Activated CD8-positive, alpha-beta memory T cell treated with anti-CD3 and anti-CD28 coated beads, Interleukin-2, amount 50 U/mL, for 1 hour (primary cell): ENCODE measurements around the gene AXL.
"Not testable (repeated sequence)": the region's sequence is repeated elsewhere in the genome, so short reads cannot be mapped to it uniquely, and the experiment has no call there.

Experiments used
- DNase-seq: peaks from one replicate; pipeline ENCODE4 v3.0.0-alpha.2; 2020; ENCODE audit errors: extremely low read depth

Gene AXL

DNA sequence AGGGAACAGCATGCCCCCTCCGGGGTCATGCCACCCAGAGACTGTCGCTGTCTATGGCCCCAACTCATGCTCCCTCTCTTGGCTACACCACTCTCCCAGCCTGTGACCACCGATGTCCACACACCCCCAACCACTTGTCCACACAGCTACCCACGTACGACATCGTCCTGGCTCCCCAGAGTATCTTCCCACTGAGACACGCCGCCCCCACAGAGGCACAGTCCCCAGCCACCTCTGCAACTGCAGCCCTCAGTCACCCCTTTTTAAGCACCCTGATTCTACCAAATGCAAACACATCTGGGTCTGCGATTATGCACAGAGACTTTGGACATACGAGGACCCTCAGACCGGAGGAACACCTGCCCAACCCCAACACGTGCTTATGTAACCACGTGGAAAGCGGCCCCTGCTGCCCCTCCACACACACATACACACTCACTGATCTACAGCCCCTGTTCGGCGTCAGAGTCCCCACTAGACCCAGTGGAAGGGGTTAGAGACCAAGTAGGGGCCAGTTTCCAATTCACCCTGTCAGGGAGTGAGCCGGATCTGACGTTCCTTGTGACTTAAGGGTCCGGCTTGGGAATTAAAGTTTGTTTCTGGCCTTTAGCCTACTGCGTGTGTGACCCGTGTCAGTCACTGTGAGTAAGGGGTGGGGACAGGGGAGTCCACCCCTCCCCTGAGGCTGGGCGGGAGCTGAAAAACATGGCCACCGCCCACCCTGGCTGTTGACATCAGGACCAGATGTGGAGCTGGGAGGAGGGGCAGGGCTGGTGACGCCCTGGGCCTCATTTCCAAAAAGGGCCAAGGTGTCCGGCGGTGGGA, 11.9 kb upstream of the AXL start:
- no peak for DNase-seq

DNA sequence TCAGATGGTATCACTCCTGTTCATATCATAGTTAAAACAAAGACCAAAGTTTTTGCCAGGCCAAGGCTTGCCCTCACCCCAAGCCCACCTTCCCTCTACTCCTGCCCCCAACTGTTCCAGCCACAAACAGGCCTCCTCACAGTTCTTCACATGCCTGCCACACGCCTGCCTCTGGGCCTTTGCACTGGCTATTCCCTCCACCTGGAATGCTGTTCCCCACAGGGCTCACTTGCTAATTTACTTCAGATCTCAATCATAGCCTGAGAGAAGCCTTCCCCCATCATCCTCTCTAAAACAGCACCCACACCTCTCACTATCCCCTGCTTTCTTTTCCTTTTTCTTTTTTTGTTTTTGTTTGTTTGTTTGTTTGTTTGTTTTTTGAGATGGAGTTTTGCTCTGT, 4.9 kb upstream of the AXL start:
- no peak for DNase-seq

DNA sequence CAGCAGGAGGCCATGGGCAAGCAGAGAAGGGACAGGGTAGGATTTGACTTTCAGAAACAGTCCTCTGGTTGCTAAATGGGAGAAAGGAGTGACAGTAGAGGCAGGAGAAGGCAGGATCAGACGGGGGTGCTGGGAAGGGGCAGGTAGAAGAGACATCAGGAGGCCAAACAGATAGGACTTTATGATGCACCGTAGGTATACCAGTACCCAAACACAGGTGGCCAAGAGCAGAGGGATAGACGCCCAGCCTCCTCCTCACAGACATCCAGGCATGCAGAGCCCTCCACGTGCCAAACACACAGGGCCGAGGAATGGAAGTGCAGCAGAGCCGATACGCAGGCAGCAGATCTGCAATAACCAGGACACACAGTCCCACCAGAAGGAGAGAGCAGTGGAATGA, 1.3 kb upstream of the AXL start:
- DNase-seq = no peak

DNA sequence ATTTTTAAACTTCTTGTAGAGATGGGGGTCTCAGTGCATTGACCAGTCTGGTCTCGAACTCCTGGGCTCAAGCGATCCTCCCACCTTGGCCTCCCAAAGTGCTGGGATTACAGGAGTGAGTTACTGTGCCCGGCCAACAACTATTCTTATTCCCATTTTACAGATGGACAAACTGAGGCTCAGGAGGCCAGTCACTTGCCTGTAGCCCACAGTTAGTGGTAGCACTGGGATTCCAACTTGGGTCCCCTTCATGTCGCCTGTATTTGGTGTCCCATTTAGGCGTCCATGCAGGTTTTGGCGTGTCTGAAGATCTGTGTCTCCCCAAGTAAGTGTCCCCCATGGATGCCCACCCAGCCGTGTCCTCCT, 791 bp upstream of the AXL start:
- DNase-seq = no peak

DNA sequence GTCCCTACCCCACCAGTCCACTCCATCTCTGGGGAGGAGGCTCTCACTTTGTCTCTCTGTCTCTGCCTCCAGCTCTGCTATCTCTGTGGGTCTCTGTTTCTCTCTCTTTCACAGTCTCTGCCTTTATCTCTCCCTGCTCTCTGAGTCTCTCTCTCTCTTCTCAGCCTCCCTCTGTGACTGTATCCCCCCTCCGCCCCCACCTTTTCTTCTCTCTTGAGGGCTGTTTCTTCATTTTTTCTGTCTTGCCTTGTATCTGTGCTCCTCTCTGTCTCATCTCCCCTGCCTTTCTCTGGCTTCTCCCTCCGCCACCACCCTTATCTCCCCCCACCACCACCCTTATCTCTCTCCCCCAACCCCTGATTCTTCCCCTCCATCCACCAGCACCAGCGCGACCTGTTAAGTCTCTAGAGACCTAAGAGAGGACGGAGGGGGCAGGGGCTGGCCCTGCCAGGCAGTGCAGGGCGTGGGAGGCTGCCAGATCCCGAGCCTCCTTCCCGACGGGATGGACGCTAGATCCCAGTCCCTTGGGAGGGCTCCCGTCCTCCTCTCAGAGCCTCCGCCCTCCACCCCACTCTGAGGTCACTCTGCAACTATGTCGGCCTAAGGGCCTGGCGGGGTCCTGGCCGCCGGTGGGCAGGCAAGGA, 1.0 kb downstream of the AXL start:
- DNase-seq = no peak

DNA sequence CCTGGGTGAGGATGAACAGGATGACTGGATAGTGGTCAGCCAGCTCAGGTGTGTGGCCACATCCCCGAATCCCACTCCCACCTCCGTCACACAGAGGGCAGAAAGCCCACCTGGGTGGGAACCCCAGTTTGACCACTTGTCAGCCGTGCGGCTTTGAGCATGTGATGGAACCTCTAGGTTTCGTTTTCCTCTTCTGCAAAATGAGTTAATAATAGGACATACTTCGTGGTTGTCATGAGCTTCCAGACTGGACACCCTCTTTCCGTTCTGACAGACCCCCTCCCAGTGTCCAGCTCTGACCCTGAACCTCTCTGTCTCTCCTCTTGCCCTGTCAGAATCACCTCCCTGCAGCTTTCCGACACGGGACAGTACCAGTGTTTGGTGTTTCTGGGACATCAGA, 1.8 kb downstream of the AXL start:
- DNase-seq = no peak

DNA sequence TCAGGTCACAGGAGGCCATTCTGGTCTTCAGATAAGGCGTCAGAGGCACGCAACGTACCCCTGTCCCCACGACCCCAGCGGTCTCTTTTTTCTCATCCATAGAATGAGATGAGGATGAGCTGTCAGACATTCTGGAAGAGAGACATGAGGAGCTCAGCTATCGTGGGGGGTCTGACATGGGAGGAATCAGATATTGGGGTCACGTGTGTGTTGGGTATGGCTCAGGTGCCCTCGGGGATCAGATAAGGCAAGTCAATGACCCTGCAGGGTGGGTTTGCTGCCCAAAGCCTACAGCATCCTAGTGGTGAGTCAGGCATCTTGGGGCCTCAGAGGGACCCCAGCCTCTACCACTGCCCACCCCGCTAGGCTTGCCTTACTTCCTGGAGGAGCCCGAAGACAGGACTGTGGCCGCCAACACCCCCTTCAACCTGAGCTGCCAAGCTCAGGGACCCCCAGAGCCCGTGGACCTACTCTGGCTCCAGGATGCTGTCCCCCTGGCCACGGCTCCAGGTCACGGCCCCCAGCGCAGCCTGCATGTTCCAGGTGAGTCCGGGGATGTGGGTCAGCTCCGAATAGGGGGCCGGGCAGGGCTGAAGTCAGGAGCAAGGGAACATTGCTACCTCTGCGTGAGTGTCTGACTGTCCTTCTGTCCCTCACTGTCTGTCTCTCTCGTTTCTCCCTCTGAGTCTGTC, 2.6 kb downstream of the AXL start:
- DNase-seq = no peak

DNA sequence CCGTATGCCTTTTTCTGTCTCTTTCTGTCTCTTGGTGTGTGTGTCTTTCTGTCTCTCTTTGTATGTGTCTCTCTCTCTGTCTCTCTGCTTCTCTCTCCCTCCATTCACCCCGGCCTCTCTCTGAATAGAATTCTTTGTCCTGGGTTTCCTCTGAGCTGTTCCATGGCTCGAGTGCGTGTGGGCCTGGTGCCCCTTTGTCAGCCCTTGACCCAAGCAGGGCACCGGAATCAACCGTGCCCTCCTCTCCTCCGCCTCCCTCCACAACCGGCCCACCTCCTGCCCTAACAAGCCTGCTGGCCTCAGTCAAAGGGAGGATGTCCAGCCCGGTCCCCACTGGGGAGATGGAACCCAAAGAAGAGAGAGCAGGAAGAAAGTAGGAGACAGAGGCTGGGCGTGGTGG, 3.2 kb downstream of the AXL start:
- no peak for DNase-seq

DNA sequence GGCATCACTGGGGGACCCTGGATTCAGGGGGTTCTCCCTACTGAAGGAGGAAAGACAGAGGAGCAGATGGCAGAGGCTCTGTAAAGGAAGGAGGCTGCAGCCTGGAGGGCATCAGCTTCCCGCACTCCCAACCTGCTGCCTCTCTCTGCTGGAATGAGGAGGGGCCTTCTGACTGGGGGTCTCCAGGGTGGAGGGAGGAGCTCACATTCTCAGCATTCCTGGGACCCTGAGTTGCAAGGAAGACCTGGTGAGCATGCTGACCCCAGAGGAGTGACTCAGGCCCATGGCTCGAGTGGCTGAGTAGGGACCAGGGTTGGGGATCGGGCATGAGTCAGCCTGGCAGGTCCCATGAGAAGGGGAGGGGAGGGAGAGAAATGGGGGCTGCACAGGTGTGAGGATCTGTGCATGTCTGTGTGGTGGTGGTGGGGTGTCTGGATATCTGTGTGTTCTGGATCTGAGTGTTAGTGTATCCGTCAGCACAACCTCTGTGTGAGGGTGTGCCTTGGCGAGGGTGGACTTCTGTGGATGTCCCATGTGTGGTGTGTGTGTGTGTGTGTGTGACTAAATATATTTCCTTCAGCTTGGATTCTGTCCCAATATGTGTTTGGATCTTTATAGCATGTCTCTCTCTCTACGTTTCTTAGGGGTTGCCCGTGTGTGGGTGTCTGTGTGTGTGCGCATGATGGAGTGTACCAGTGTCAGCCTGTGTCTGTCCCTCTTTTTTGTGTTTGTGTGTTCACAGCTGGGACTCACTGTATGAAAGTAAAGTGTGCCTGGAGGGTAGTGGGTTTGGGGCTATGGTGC, 4.6 kb downstream of the AXL start:
- DNase-seq = no peak

DNA sequence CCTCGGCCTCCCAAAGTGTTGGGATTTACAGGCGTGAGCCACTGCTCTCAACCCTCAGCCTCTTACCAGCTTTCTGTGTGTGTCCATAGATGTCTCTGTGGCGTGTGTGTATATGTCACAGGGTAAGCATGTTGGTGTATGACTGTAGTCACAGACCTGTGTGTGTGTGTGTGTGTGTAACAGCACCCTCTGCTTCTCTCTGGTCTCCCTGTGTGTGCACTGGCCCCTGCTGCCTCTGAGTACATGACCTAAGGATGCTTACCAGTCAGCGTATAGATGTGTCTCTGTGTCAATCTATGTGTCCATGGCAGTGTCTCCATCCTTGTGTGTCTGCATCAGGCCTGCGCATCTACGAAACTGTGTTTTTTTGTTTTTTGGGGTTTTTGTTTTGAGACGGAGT, 5.6 kb downstream of the AXL start:
- no peak for DNase-seq

DNA sequence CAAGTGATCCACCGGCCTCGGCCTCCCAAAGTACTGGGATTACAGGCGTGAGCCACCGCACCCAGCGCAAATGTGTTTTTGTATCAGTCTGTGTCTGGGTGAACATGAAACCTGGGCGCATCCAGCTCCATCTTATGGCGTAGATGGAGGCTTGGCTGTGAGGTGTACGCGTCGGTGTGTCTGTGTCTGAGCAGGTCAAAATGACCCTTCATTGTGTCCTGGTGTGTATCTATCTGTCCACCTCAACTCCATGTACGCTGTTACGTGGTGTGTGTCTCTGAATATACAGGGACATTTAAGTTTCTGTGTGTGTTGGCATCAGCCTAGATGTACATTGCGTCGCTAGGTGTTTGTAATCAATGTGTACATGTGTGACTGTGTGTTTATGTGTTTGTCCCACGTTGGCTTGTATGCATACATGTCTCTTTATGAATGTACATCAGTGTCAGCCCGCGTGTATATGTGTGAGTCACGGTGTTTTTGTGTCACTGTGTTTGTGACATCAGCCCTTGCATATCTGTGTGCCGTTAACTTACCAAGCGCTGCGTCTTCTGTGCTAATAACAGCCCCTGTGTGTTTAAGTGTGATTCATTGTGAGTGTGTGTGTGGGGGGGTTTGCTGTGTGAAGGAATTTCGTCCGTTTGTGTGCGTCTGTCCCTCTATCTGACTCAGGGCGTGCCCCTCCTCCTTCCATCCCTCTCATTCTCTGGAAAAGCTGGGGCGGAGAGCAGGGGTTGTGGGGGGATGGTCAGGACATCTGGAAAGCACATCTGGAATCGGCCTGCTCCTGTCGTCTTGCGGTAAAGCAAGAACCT, 6.4 kb downstream of the AXL start:
- DNase-seq = no peak

DNA sequence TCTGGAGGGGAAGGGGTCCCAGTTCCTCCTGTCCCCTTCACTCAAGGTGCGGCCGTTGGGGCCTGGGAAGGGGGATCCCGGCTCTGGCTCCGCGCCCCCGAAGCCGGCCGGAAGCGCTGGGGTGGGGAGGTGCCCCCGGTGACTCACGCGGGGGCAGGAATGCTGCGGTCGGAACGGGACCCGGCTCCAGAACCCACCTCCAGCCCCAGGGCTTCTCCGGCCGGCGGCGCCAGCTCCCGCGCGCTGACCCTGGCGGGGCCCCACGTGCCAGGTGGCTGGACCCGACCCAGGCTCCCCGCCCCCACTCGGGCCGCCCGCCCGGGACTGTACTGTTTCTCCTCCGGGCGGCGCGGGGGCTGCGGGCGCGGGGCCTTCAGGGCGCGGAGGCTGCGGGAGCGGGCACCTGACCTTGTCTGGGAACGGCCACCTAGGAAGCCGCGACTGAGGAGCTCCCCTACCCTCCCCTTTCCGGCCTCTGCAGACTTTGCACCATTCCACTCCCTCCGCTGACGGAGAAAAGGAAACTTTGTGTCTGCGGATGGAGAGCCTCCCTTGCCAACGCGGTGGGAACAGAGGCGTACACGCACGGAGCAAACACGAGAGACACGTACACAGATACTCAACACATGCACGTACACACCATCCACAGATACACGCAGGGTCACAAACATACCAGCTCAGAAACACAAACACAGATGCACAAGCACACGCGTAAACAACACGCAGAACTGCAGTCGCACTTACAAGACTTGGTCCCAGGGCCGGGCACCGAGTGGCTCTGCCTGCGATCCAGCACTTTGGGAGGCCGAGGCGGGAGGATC, 7.2 kb downstream of the AXL start:
- DNase-seq = no peak

DNA sequence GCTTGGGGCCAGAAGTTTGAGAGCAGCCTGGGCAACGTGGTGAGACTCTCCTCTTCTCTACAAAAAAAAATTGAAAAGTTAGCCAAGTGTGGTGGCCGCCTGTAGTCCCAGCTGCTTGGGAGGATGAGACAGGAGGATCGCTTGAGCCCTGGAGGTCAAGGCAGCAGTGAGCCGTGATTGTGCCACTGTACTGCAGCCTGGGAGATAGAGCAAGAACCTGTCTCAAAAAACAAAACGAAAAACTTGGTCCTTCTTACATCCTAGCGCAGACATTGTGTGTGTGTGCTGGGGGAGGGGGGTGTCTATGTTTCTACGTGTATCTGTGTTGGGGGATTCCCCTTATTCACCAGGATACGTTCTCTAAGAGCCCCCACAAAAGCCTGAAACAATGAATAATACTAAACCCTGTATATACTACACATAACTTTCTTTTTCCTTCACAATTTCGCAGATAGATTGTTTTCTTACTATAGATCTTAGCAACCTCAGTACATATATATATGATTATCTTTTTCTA, 7.9 kb downstream of the AXL start:
- DNase-seq = no peak

DNA sequence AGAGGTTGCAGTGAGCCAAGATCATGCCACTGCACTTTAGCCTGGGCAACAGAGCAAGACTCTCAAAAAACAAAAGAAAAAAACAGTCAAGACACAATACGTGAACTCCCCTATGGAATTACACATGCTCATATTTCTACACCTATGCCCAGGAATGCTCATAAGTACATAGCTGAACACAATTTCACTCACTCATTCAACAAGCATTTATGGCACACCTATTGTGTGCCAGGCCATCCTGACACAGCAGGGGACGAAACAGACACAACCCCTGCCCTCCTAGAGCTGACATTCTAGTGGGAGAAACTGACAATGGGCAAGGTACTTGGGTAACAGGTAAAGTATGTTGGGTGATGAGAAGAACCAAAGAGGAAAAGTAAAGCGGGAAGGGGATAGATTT, 9.5 kb downstream of the AXL start:
- DNase-seq = no peak

DNA sequence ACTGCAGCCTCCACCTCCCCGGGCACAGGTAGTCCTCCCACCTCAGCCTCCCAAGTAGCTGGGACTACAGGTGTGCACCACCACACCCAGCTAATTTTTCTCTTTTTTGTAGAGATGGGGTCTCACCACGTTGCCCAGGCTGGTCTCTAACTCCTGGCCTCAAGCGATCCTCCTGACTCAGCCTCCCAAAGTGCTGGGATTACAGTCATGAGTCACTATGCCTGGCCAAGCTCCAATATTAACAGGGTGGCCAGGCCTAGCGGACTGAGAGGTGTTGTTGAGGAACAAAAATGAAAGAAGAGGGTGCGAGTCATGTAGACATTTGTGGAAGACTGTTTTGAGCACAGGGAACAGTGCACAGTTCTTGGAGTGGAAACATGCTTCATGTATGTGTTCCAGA, 10.3 kb downstream of the AXL start:
- not testable (repeated sequence) for DNase-seq

DNA sequence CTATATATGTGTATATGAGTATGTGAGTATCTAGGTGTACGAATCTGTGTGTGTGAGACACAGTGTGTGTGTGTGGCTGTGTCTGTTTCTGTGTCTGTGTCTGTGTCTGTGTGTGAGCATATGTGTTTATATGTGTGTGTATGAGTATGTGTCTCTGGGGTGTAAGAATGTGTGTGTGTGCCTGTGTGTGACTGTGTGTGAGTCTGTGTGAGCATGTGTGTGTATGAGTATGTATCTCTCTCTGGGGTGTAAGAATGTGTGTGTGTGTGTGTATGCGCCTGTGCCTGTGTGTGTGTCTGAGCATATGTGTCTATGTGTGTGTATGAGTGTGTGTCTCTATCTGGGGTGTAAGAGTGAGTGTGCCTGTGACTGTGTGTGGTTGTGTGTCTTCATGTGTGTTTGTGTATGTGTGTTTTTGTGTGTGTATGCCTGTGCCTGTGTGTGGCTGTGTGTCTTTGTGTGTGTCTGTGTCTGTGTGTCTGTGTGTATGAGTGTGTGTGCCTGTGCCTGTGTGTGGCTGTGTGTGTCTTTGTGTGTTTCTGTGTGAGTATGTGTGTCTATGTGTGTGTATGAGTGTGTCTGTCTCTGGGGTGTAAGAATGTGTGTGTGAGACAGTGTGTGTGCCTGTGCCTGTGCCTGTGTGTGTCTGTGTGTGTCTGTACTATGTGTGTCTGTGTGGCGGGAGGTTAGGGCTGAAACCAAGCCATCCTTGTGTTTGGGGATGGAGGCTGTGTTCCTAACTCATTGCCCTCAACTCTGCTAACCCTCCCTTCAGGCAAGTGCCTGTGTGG, 11.2 kb downstream of the AXL start:
- DNase-seq = no peak

DNA sequence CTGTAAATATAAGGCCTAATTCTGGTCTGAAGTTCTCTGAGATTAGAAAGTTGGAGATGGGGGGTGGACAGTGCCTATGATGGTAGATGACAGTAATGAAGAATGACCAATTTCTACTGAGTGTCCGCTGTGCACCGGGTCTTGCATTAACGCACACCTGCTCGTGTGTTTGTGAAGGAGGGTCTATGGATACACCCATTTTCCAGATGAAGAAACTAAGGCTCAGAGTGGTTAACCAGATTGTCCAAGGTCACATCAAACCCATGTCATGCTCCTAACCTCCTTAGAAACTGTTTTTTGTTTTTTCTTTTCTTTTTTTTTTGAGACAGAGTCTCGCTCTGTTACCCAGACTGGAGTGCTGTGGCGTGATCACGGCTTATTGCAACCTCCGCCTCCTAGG, 13.7 kb downstream of the AXL start:
- DNase-seq = no peak

DNA sequence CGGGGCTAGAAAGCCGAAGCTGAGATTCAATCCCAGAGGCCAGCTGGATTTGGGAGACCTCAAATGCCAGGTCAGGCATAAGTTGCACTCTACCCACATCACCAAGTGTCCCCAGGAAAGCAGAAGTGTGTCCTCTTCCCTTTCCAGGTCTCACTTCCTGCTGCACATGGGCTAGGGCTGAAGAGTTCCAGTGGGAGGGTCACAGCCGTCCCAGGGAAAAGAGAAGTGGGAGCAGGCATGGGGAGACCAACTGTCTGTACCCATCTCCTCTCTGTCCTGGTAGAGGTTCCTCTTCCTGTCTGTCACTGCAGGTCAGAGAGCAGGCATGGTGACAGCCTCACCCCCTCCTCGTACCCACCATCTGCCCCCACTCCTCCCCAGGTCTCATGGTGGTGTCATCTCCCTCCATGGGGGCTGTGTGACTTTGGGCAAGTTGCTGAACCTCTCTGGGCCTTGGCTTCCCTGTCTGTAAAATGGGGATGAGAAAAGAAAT, 14.8 kb downstream of the AXL start:
- no peak for DNase-seq

DNA sequence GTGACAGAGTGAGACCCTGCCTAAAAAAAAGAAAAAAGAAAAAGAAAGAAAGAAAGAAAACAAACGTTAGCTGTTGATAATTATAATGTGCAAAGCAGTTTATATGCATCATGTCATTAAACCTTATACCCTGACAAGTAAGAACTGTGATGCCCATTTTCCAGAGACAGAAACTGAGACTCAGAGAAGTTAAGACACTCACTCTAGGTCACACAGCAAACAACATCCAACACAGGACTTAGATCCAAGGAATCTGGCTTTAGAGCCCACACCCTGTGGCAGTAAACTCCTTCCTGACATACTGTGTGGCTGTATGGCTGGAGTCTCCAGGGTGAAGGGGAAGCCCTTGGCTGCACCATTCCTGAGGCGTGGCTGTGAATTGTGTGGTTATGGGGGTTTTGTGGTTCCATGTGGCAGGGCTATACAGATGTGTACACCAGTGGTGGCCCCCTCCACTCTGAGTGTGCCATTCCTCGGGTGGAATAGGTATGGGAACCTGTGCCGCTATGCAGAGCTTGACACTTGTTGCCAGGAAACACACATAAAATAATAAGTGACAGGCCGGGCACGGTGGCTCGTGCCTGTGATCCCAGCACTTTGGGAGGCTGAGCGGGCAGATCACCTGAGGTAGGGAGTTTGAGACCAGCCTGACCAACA, 15.6 kb downstream of the AXL start:
- DNase-seq = no peak
